Panc1 (cell line): ENCODE data around the gene SLU7. TPM values are rescaled to one million over a fixed set of nuclear protein-coding genes. Genes with fewer than 3 reads are reported as not detected.
A peak's percentile ranks its signal among the peaks of the same experiment; 100 is the strongest.

ENCODE experiments used
- ATAC-seq: fragments of 200-7000 bp; cut with Tn5 transposase; 2 replicates; pipeline ENCODE4 v1.9.1; 2020; ENCODE audit warnings: mild to moderate bottlenecking, moderate library complexity
- BruUV-seq: library from RNA; stranded (reverse); fragments of 400-500 nt; replicated peaks from 2 replicates; lab custom pipeline; 2021; lab: Mats Ljungman, UMichigan
- CTCF ChIA-PET: fragments of 300-600 bp; sonication (Branson Sonifier 250); formaldehyde crosslinking; loops from one replicate; lab custom pipeline; 2022; ENCODE audit warnings: antibody characterized with exemption; lab: Charles Lee
- POLR2A ChIA-PET: fragments of 300-600 bp; sonication (Branson Sonifier 250); formaldehyde crosslinking; loops from one replicate; lab custom pipeline; 2022; ENCODE audit warnings: antibody characterized with exemption; lab: Charles Lee
- DNase-seq: peaks from one replicate; pipeline ENCODE4 v3.0.0-alpha.2; 2010; ENCODE audit warnings: low read depth, low spot score
- H3K27ac ChIP-seq: 2 replicates; pipeline ENCODE4 v1.5.1; 2011; ENCODE audit warnings: mild to moderate bottlenecking, low read length, inconsistent platforms
- H3K27me3 ChIP-seq: fragments of 200-500 bp; sonication (Bioruptor generic); 2 replicates; pipeline ENCODE4 v1.6.0; 2014; ENCODE audit warnings: low read length, inconsistent platforms; ENCODE audit not compliant: control insufficient read depth, insufficient read depth
- H3K36me3 ChIP-seq: fragments of 200-500 bp; sonication (Bioruptor generic); 2 replicates; pipeline ENCODE4 v1.5.1; 2014; ENCODE audit warnings: inconsistent platforms, mild to moderate bottlenecking, low read length, moderate library complexity; ENCODE audit not compliant: control insufficient read depth, insufficient read depth
- H3K4me1 ChIP-seq: 2 replicates; pipeline ENCODE4 v1.5.1; 2011; ENCODE audit warnings: inconsistent platforms, mild to moderate bottlenecking, low read length, moderate library complexity; ENCODE audit not compliant: control insufficient read depth, insufficient read depth
- H3K4me3 ChIP-seq, 2 experiments: 2 replicates each; pipeline ENCODE4 v1.5.1; 2011 to 2012; ENCODE audit warnings: low read depth in 2 of 2, low read length in 2 of 2, mild to moderate bottlenecking in 2 of 2, inconsistent platforms in 1 of 2, moderate library complexity in 1 of 2
- H3K9me3 ChIP-seq: fragments of 200-500 bp; sonication (Bioruptor generic); 2 replicates; pipeline ENCODE4 v1.5.1; 2014; ENCODE audit warnings: low read depth, mild to moderate bottlenecking, inconsistent platforms, low read length, moderate library complexity; ENCODE audit not compliant: control insufficient read depth, insufficient read depth
- POLR2AphosphoS5 ChIP-seq: IDR thresholded peaks from 2 replicates; pipeline ENCODE4 v1.6.1; 2012; ENCODE audit warnings: mild to moderate bottlenecking, low read depth, low read length, moderate library complexity
- REST ChIP-seq, 2 experiments: IDR thresholded peaks; 2 replicates each; pipeline ENCODE4 v1.6.1; 2011 to 2012; ENCODE audit warnings: low read depth in 2 of 2, control low read depth in 1 of 2, low read length in 1 of 2, mild to moderate bottlenecking in 1 of 2, moderate library complexity in 1 of 2; ENCODE audit not compliant: insufficient read depth in 1 of 2
- SIN3A ChIP-seq: IDR thresholded peaks from 2 replicates; pipeline ENCODE4 v1.6.1; 2012; ENCODE audit warnings: low read depth, mild to moderate bottlenecking, low read length, moderate library complexity, borderline replicate concordance; ENCODE audit not compliant: insufficient read depth
- TCF7L2 ChIP-seq: IDR thresholded peaks from 2 replicates; pipeline ENCODE4 v1.6.1; 2011; ENCODE audit warnings: mild to moderate bottlenecking, low read depth, low read length, inconsistent platforms
- in situ Hi-C: cut with HindIII; loops from 2 replicates; pipeline ENCODE4 v1.10.0; 2016; ENCODE audit warnings: low sequenced_read_pairs, low pct_unique_long_range_greater_than_20kb
- intact Hi-C: fragments of 100-400 bp; cut with micrococcal nuclease; formaldehyde crosslinking; loops from one replicate; pipeline ENCODE4 v1.10.0; 2022; ENCODE audit not compliant: unreplicated experiment
- total RNA-seq: library from RNA; stranded (reverse); gene quantifications from one replicate; pipeline ENCODE4 v1.2.1, GENCODE V29; 2021; ENCODE audit not compliant: unreplicated experiment
- TF ChIP-seq, protein P1 (sequence below): fragments of 450-650 bp; IDR thresholded peaks from 2 replicates; pipeline ENCODE4 v1.5.1; 2017; ENCODE audit warnings: mild to moderate bottlenecking

Gene SLU7
- total RNA-seq, 1 experiment from 2014 or later: 45.7 TPM

DNA sequence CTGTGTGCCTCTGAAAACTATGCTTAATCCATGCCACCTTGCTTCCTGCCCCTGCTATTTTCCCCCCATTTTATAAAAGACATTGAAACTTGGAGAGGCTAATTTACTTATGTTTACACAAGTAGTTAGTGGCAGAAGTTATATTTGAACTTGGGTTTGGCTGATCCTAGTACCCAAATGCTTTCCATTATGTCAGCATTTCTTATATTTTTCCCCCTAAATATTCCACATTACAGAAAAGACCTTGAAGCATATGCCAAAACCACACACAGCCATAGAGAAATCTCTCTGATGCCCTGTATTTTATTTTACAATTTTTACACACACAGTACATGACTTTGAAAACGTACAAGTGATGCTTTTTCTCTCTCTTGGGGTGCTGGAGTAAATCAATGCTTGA is 59.6 kb downstream of the SLU7 start:
- no peak for TF ChIP-seq TCF7L2
- TF ChIP-seq, protein P1, sequence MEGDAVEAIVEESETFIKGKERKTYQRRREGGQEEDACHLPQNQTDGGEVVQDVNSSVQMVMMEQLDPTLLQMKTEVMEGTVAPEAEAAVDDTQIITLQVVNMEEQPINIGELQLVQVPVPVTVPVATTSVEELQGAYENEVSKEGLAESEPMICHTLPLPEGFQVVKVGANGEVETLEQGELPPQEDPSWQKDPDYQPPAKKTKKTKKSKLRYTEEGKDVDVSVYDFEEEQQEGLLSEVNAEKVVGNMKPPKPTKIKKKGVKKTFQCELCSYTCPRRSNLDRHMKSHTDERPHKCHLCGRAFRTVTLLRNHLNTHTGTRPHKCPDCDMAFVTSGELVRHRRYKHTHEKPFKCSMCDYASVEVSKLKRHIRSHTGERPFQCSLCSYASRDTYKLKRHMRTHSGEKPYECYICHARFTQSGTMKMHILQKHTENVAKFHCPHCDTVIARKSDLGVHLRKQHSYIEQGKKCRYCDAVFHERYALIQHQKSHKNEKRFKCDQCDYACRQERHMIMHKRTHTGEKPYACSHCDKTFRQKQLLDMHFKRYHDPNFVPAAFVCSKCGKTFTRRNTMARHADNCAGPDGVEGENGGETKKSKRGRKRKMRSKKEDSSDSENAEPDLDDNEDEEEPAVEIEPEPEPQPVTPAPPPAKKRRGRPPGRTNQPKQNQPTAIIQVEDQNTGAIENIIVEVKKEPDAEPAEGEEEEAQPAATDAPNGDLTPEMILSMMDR: no peak
- TF ChIP-seq POLR2AphosphoS5: no peak
- no peak for TF ChIP-seq REST (IDR thresholded peaks at IDR 0.05; ENCODE audit: insufficient read depth in 1 of 2, low read depth in 2 of 2, low read length in 1 of 2)
- TF ChIP-seq SIN3A: no peak
- DNase-seq (no peak), ATAC-seq (no peak)
- in situ Hi-C loops (loop anchor here (10.0 kb wide), 1 partner anchor 174 kb away; no protein-coding TSS in a partner anchor), intact Hi-C loops (no loop called here)
- Histone ChIP-seq H3K27me3 (no peaks in the 10 kb centered on the region), H3K4me3 (no peak overlapping the region), H3K36me3 (no peaks in the 10 kb centered on the region), H3K4me1 (no peaks in the 10 kb centered on the region), H3K27ac (no peak overlapping the region), H3K9me3 (no peaks in the 10 kb centered on the region)
- no TSS peak for BruUV-seq
- POLR2A ChIA-PET: no interaction called here
- CTCF ChIA-PET: no interaction called here

- no peaks in the 10 kb centered on the region for H3K9me3 ChIP-seq
- H3K27me3 ChIP-seq: no peaks in the 10 kb centered on the region
- CTCF ChIA-PET: no interaction called here
- H3K4me3 ChIP-seq: no peak overlapping the region
- H3K4me1 ChIP-seq: no peaks in the 10 kb centered on the region
- TF ChIP-seq TCF7L2 (no peak), POLR2AphosphoS5 (no peak), REST (IDR thresholded peaks at IDR 0.05; ENCODE audit: insufficient read depth in 1 of 2, low read depth in 2 of 2, low read length in 1 of 2) (no peak), SIN3A (no peak)
- TF ChIP-seq, protein P1: no peak
- peak; percentile 44; the same call in 1 of the 2 replicates for ATAC-seq
- BruUV-seq: no TSS peak
- intact Hi-C loops (no loop called here), in situ Hi-C loops (loop anchor here (10.0 kb wide), 1 partner anchor 173 kb away; no protein-coding TSS in a partner anchor)
- DNase-seq: no peak
- POLR2A ChIA-PET: no interaction called here
- no peak overlapping the region for H3K27ac ChIP-seq
- no peaks in the 10 kb centered on the region for H3K36me3 ChIP-seq
Measured at GRCh38 chr5:160357861-160358411, 60.9 kb downstream of the SLU7 start.
